Measurements from ENCODE around the gene OSBPL6.

DNA sequence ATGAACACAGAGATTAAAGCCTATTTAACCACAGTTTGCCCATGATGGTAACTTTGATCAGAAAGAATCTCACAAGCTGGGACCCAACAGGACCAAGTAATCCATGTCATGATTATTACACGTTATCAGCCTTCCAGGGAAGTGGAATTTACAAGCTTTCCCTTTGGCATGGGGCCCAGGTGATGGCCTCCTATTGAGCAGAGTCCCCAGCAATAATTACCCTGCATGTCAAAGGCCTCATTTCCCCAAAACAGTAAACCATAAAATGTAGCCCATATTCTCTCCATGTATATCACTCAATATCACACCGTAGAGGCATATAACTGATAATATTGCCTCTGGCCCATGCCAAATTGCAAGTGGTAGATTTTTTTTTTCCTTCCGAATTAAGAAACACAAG is 217.7 kb downstream of the OSBPL6 start:
- TF ChIP-seq, protein P1, sequence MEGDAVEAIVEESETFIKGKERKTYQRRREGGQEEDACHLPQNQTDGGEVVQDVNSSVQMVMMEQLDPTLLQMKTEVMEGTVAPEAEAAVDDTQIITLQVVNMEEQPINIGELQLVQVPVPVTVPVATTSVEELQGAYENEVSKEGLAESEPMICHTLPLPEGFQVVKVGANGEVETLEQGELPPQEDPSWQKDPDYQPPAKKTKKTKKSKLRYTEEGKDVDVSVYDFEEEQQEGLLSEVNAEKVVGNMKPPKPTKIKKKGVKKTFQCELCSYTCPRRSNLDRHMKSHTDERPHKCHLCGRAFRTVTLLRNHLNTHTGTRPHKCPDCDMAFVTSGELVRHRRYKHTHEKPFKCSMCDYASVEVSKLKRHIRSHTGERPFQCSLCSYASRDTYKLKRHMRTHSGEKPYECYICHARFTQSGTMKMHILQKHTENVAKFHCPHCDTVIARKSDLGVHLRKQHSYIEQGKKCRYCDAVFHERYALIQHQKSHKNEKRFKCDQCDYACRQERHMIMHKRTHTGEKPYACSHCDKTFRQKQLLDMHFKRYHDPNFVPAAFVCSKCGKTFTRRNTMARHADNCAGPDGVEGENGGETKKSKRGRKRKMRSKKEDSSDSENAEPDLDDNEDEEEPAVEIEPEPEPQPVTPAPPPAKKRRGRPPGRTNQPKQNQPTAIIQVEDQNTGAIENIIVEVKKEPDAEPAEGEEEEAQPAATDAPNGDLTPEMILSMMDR (IDR thresholded peaks at IDR 0.05), result no peak
- TF ChIP-seq EZH2 (IDR thresholded peaks at IDR 0.05), result no peak

Measured in neural progenitor cell (in vitro differentiated cells).